Activated CD4-positive, alpha-beta T cell treated with anti-CD3 and anti-CD28 coated beads for 4 hours (primary cell): Measurements from ENCODE around the gene LCE4A.

Experiments
- DNase-seq, 2 donors: peaks; one replicate each; pipeline ENCODE4 v3.0.0-alpha.2; 2020

LCE4A gene

GRCh38 chr1:152747831-152748230 is 39.9 kb downstream of the LCE4A start:
- DNase-seq: no peak

- DNase-seq: no peak
Observed at GRCh38 chr1:152752225-152752624, 44.3 kb downstream of the LCE4A start.

DNA sequence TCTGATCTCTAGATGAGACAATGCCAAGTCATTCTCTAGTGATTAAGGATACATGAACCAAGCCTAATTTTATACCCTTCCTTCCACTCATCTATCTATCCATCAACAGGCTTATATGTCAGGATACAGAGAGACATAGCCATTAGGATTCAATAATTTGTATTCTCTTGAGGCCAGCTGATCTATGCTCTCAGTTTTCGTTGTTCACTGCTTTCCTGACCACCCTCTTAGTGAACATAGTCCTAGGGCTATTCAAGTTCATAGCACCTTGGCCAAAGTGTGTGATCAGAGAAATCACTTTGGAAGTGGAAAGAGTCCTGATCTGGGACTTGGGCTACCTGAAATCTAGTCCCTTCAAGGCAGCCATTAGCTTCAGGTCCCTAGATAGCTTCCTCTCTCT is 45.6 kb downstream of the LCE4A start:
- DNase-seq: no peak

DNA sequence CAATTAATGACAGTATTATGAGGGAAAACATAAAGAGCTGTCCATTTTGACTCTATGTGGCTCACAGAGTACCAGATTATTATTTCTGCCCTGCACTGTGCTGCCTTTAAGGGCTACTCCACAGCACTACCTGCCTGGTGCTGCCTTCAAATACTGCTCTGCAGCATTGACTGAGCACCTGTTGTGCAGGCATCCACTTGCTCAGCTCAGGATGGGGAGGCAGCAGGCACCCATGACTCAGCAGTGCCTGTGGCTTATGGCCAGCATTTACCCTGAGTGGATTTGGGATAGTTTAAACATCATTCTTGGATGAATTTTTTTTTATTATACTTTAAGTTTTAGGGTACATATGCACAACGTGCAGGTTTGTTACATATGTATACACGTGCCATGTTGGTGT is 48.9 kb downstream of the LCE4A start:
- DNase-seq: no peak

DNA sequence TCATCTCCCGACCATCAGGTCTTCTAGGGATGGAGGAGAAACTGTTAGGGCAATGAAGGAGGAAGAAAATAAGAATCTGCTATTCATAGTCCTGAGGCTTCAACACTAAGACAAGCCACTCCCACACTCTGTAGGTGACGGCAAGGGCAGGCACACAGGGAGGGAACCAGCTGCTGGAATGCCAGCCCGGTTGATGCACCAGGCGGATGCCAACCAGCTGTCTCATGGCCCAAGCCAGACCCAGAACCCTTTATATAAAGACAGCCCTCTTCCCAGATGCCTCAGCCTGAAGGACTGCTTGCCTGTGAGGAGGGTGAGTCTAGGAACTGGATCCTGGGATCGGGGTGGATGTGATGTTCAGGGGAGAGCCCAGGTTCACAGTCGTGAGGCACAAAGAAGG is 49.8 kb downstream of the LCE4A start, which contains the start of gene KPRP:
TSS of gene KPRP (plus strand) at position 279 of the 400 bp plus-strand sequence. CDS start 1,564 bp downstream, outside the sequence.
- DNase-seq: no peak

GRCh38 chr1:152758636-152759035 is 50.7 kb downstream of the LCE4A start:
- no peak for DNase-seq
